Measurements from ENCODE around the gene HDAC5. TPM values are rescaled to one million over a fixed set of nuclear protein-coding genes. Genes with fewer than 3 reads are reported as not detected.
"Not testable (repeated sequence)": the region's sequence is repeated elsewhere in the genome, so short reads cannot be mapped to it uniquely, and the experiment has no call there.

The HDAC5 gene
- polyA plus RNA-seq, 1 of the 3 experiments (the other 2 are of a cell fraction) = 19.0 TPM

GRCh38 chr17:44120851-44121605 is 2.4 kb downstream of the HDAC5 start:
- Histone ChIP-seq H3K36me3 (replicated peaks in 1 of 2; ENCODE audit: control insufficient read depth in 1 of 2, insufficient read depth in 2 of 2, low read length in 1 of 2) (no peaks in the 10 kb centered on the region), H4K20me1 (ENCODE audit: insufficient read depth) (peaks cover 26% of the 10 kb centered on the region; the same call in 1 of the 2 replicates), H3K27me3 (ENCODE audit: insufficient read depth) (no peaks in the 10 kb centered on the region), H3K4me1 (ENCODE audit: control insufficient read depth in 1 of 2, insufficient read depth in 2 of 2, low read depth in 1 of 2, low read length in 1 of 2) (peaks cover 4 to 26% of the 10 kb centered on the region in 2 experiments; a peak in 2 of 4 replicates), H3K4me2 (peak overlapping the region; percentile 97; the same call in 1 of the 2 replicates), H3K9me3 (no peaks in the 10 kb centered on the region), H3K27ac (ENCODE audit: low read depth in 2 of 2, low read length in 1 of 2) (peak overlapping the region in 1 of 2 experiments; percentile 59; a peak in 1 of 4 replicates), H3F3A (replicated peaks; ENCODE audit: insufficient read depth) (peaks cover 7% of the 10 kb centered on the region), H3K4me3 (ENCODE audit: low read depth in 2 of 2, low read length in 1 of 2) (peak overlapping the region in 1 of 2 experiments; percentile 12; a peak in 1 of 4 replicates), H3K9me2 (no peaks in the 10 kb centered on the region), H3K79me2 (ENCODE audit: insufficient read depth) (peaks cover 19% of the 10 kb centered on the region; the same call in 1 of the 2 replicates), H3K9ac (no peak overlapping the region), H2AFZ (ENCODE audit: low read depth) (no peak overlapping the region)
- ChIA-PET CTCF (interaction anchor here (0.6 to 1.9 kb wide), 7 partner anchors 9 to 70 kb away, joined by 3 to 7 read pairs (median 3); no protein-coding TSS in a partner anchor), POLR2A (interaction anchor here (1.0 kb wide), 1 partner anchor 10 kb away, joined by 7 read pairs; no protein-coding TSS in a partner anchor)
- TF ChIP-seq FOXJ3 (CRISPR knock-in tag; IDR thresholded peaks at IDR 0.05) = no peak
- TF ChIP-seq EZH2phosphoT487 (IDR thresholded peaks at IDR 0.05; ENCODE audit: borderline replicate concordance, low read depth) = no peak
- TF ChIP-seq, protein P1, sequence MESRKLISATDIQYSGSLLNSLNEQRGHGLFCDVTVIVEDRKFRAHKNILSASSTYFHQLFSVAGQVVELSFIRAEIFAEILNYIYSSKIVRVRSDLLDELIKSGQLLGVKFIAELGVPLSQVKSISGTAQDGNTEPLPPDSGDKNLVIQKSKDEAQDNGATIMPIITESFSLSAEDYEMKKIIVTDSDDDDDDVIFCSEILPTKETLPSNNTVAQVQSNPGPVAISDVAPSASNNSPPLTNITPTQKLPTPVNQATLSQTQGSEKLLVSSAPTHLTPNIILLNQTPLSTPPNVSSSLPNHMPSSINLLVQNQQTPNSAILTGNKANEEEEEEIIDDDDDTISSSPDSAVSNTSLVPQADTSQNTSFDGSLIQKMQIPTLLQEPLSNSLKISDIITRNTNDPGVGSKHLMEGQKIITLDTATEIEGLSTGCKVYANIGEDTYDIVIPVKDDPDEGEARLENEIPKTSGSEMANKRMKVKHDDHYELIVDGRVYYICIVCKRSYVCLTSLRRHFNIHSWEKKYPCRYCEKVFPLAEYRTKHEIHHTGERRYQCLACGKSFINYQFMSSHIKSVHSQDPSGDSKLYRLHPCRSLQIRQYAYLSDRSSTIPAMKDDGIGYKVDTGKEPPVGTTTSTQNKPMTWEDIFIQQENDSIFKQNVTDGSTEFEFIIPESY (IDR thresholded peaks at IDR 0.05; ENCODE audit: borderline replicate concordance, low read depth) = no peak
- no peak for TF ChIP-seq GABPA (IDR thresholded peaks at IDR 0.05; ENCODE audit: low read depth)
- no peak for TF ChIP-seq CTCF (IDR thresholded peaks at IDR 0.05)
- no peak for TF ChIP-seq MEF2A (IDR thresholded peaks at IDR 0.05; ENCODE audit: borderline replicate concordance, low read depth)
- TF ChIP-seq, protein P2, sequence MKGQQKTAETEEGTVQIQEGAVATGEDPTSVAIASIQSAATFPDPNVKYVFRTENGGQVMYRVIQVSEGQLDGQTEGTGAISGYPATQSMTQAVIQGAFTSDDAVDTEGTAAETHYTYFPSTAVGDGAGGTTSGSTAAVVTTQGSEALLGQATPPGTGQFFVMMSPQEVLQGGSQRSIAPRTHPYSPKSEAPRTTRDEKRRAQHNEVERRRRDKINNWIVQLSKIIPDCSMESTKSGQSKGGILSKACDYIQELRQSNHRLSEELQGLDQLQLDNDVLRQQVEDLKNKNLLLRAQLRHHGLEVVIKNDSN (IDR thresholded peaks at IDR 0.05; ENCODE audit: borderline replicate concordance, low read depth) = no peak
- no peak for TF ChIP-seq NRF1 (IDR thresholded peaks at IDR 0.05; ENCODE audit: low read depth, low read length)
- TF ChIP-seq MXI1 (IDR thresholded peaks at IDR 0.05; ENCODE audit: low read depth, low read length) = no peak
- no peak for TF ChIP-seq TCF12 (IDR thresholded peaks at IDR 0.05)
- no peak for TF ChIP-seq YY1 (IDR thresholded peaks at IDR 0.05; ENCODE audit: low read depth)
- TF ChIP-seq RXRA (IDR thresholded peaks at IDR 0.05; ENCODE audit: borderline replicate concordance, low read depth) = no peak
- TF ChIP-seq SIN3A (IDR thresholded peaks at IDR 0.05; ENCODE audit: borderline replicate concordance, low read depth, low read length) = no peak
- TF ChIP-seq TEAD4 (IDR thresholded peaks at IDR 0.05; ENCODE audit: borderline replicate concordance, insufficient read depth) = no peak
- peak; percentile 58 for DNase-seq
- 62% methylated on average over 9 of the region's 9 CpGs for WGBS (ENCODE audit: low lambda C conversion rate)

DNA sequence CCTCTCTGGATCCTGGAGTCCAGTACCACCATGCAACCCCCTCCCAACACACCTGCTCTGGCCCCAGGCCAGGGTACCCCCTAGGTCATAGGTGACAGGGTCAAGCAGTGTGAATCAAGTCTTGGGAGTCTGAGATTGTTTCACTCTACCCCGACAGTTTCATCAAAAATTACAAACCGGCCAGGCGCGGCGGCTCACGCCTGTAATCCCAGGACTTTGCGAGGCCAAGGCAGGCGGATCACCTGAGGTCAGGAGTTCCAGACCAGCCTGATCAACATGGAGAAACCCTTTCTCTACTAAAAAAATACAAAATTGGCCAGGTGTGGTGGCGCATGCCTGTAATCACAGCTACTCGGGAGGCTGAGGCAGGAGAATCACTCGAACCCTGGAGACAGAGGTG is 3.2 kb downstream of the HDAC5 start:
- H2AFZ ChIP-seq (ENCODE audit: low read depth); DNase-seq; H3K27me3 ChIP-seq (ENCODE audit: insufficient read depth); H3K9me2 ChIP-seq; H3K9ac ChIP-seq; H3K36me3 ChIP-seq (replicated peaks in 1 of 2; ENCODE audit: control insufficient read depth in 1 of 2, insufficient read depth in 2 of 2, low read length in 1 of 2); H3K27ac ChIP-seq (ENCODE audit: low read depth in 2 of 2, low read length in 1 of 2); H3K9me3 ChIP-seq; H3F3A ChIP-seq (replicated peaks; ENCODE audit: insufficient read depth); H3K4me3 ChIP-seq (ENCODE audit: low read depth in 2 of 2, low read length in 1 of 2); H3K4me2 ChIP-seq; POLR2A ChIA-PET: not testable (repeated sequence)
- CTCF ChIA-PET = interaction anchor here (0.6 kb wide), 1 partner anchor 425 kb away, joined by 4 read pairs; no protein-coding TSS in a partner anchor
- peaks cover 26% of the 10 kb centered on the region; the same call in 1 of the 2 replicates for H4K20me1 ChIP-seq (ENCODE audit: insufficient read depth)
- H3K79me2 ChIP-seq (ENCODE audit: insufficient read depth) = peaks cover 19% of the 10 kb centered on the region; the same call in 1 of the 2 replicates
- 97% methylated on average over 10 of the region's 11 CpGs for WGBS (ENCODE audit: low lambda C conversion rate)
- H3K4me1 ChIP-seq (ENCODE audit: control insufficient read depth in 1 of 2, insufficient read depth in 2 of 2, low read depth in 1 of 2, low read length in 1 of 2) = peaks cover 4 to 26% of the 10 kb centered on the region in 2 experiments; a peak in 2 of 4 replicates
